H9 (cell line): ENCODE data around the gene INVS. TPM values are rescaled to one million over a fixed set of nuclear protein-coding genes. Genes with fewer than 3 reads are reported as not detected.

Experiments
- DNase-seq: peaks from one replicate; pipeline ENCODE4 v3.0.0-alpha.2; 2017
- H2AFZ ChIP-seq: one replicate; pipeline ENCODE4 v1.6.1; 2013; ENCODE audit warnings: mild to moderate bottlenecking, low read length, control low read depth, moderate library complexity
- H2AK5ac ChIP-seq: 2 replicates; pipeline ENCODE4 v1.6.1; 2013; ENCODE audit warnings: low read length, control low read depth, mixed read lengths; ENCODE audit not compliant: insufficient read length
- H2BK120ac ChIP-seq: one replicate; pipeline ENCODE4 v1.6.1; 2013; ENCODE audit warnings: low read depth, mild to moderate bottlenecking, low read length, control low read depth, inconsistent platforms; ENCODE audit not compliant: poor library complexity, severe bottlenecking
- H2BK12ac ChIP-seq: 2 replicates; pipeline ENCODE4 v1.6.1; 2013; ENCODE audit warnings: low read length, control low read depth, mixed read lengths, low read depth; ENCODE audit not compliant: insufficient read length
- H2BK15ac ChIP-seq: 2 replicates; pipeline ENCODE4 v1.6.1; 2013; ENCODE audit warnings: low read depth, low read length, control low read depth
- H2BK20ac ChIP-seq: one replicate; pipeline ENCODE4 v1.6.1; 2013; ENCODE audit warnings: low read depth, mild to moderate bottlenecking, low read length, control low read depth, inconsistent platforms; ENCODE audit not compliant: poor library complexity, severe bottlenecking
- H2BK5ac ChIP-seq: 2 replicates; pipeline ENCODE4 v1.6.1; 2013; ENCODE audit warnings: low read length, control low read depth, mixed read lengths; ENCODE audit not compliant: insufficient read length
- H3K14ac ChIP-seq: 2 replicates; pipeline ENCODE4 v1.6.1; 2013; ENCODE audit warnings: low read length, control low read depth; ENCODE audit not compliant: insufficient read depth
- H3K18ac ChIP-seq: 2 replicates; pipeline ENCODE4 v1.6.1; 2013; ENCODE audit warnings: low read depth, mild to moderate bottlenecking, mixed read lengths, low read length, control low read depth; ENCODE audit not compliant: insufficient read length
- H3K23ac ChIP-seq: 2 replicates; pipeline ENCODE4 v1.6.1; 2013; ENCODE audit warnings: low read length, control low read depth, mixed read lengths, low read depth; ENCODE audit not compliant: insufficient read length
- H3K23me2 ChIP-seq: 2 replicates; pipeline ENCODE4 v1.6.1; 2013; ENCODE audit warnings: low read depth, mild to moderate bottlenecking, mixed read lengths, low read length, control low read depth; ENCODE audit not compliant: insufficient read length, poor library complexity, severe bottlenecking
- H3K27ac ChIP-seq: 2 replicates; pipeline ENCODE4 v1.5.1; 2013; ENCODE audit warnings: low read length, control low read depth, mixed read lengths, low read depth; ENCODE audit not compliant: insufficient read length
- H3K27me3 ChIP-seq: 2 replicates; pipeline ENCODE4 v1.6.1; 2013; ENCODE audit warnings: low read length, control low read depth, inconsistent platforms; ENCODE audit not compliant: insufficient read depth
- H3K4ac ChIP-seq: 2 replicates; pipeline ENCODE4 v1.6.1; 2013; ENCODE audit warnings: low read depth, mild to moderate bottlenecking, control low read depth, inconsistent platforms, low read length, moderate library complexity
- H3K4me1 ChIP-seq: 2 replicates; pipeline ENCODE4 v1.6.1; 2013; ENCODE audit warnings: low read length, control low read depth, inconsistent platforms; ENCODE audit not compliant: insufficient read depth
- H3K4me2 ChIP-seq: 2 replicates; pipeline ENCODE4 v1.6.1; 2013; ENCODE audit warnings: low read length, control low read depth, mixed read lengths; ENCODE audit not compliant: insufficient read length, insufficient read depth
- H3K56ac ChIP-seq: 2 replicates; pipeline ENCODE4 v1.6.1; 2013; ENCODE audit warnings: low read depth, mild to moderate bottlenecking, mixed read lengths, low read length, control low read depth; ENCODE audit not compliant: insufficient read length
- H3K79me1 ChIP-seq: 2 replicates; pipeline ENCODE4 v1.6.1; 2013; ENCODE audit warnings: low read depth, mild to moderate bottlenecking, moderate library complexity, low read length, control low read depth, inconsistent platforms; ENCODE audit not compliant: insufficient read depth, poor library complexity, severe bottlenecking
- H3K79me2 ChIP-seq: 2 replicates; pipeline ENCODE4 v1.6.1; 2013; ENCODE audit warnings: low read length, control low read depth, inconsistent platforms; ENCODE audit not compliant: insufficient read depth
- H3K9ac ChIP-seq: 2 replicates; pipeline ENCODE4 v1.6.1; 2013; ENCODE audit warnings: low read length, control low read depth, mixed read lengths; ENCODE audit not compliant: insufficient read length; ENCODE audit errors: extremely low read depth
- H3K9me3 ChIP-seq: one replicate; pipeline ENCODE4 v1.6.1; 2013; ENCODE audit warnings: low read depth, low read length, inconsistent platforms; ENCODE audit not compliant: control insufficient read depth
- H3T11ph ChIP-seq: one replicate; pipeline ENCODE4 v1.6.1; 2013; ENCODE audit warnings: mild to moderate bottlenecking, low read length, control low read depth, inconsistent platforms
- H4K20me1 ChIP-seq: one replicate; pipeline ENCODE4 v1.6.1; 2013; ENCODE audit not compliant: control insufficient read depth, insufficient read length, insufficient read depth
- H4K5ac ChIP-seq: 2 replicates; pipeline ENCODE4 v1.6.1; 2013; ENCODE audit warnings: low read depth, mild to moderate bottlenecking, mixed read lengths, low read length, control low read depth; ENCODE audit not compliant: insufficient read length
- H4K8ac ChIP-seq: replicated peaks from 2 replicates; pipeline ENCODE4 v1.6.1; 2013; ENCODE audit warnings: low read length, control low read depth, mixed read lengths, low read depth; ENCODE audit not compliant: insufficient read length
- H4K91ac ChIP-seq: 2 replicates; pipeline ENCODE4 v1.6.1; 2013; ENCODE audit warnings: low read depth, mild to moderate bottlenecking, moderate library complexity, mixed read lengths, low read length, control low read depth; ENCODE audit not compliant: insufficient read length
- H3K27ac Mint-ChIP-seq, 3 experiments: 2 replicates in 2 of 3; 3 replicates in 1 of 3; pipeline ENCODE4 v1.8.0; 2020 to 2021; ENCODE audit warnings: mixed read lengths in 3 of 3, mild to moderate bottlenecking in 1 of 3, moderate library complexity in 1 of 3
- H3K27me3 Mint-ChIP-seq: 2 replicates; pipeline ENCODE4 v1.8.0; 2021; ENCODE audit warnings: low read depth, mild to moderate bottlenecking, moderate library complexity, mixed read lengths
- H3K36me3 Mint-ChIP-seq, 3 experiments: 2 replicates in 2 of 3; 3 replicates in 1 of 3; pipeline ENCODE4 v1.8.0; 2020 to 2021; ENCODE audit warnings: low read depth in 3 of 3, mixed read lengths in 3 of 3; ENCODE audit not compliant: insufficient read depth in 1 of 3
- H3K4me1 Mint-ChIP-seq, 2 experiments: 2 replicates each; pipeline ENCODE4 v1.8.0; 2020; ENCODE audit warnings: mixed read lengths in 2 of 2
- H3K4me3 Mint-ChIP-seq, 2 experiments: 2 replicates in 1 of 2; 3 replicates in 1 of 2; pipeline ENCODE4 v1.8.0; 2020 to 2021; ENCODE audit warnings: mild to moderate bottlenecking in 2 of 2, mixed read lengths in 2 of 2, moderate library complexity in 1 of 2
- H3K9me3 Mint-ChIP-seq, 2 experiments: 2 replicates in 1 of 2; 3 replicates in 1 of 2; pipeline ENCODE4 v1.8.0; 2020; ENCODE audit warnings: mild to moderate bottlenecking in 2 of 2, mixed read lengths in 2 of 2, moderate library complexity in 1 of 2
- total RNA-seq: library from RNA; stranded (reverse); gene quantifications from 2 replicates; pipeline ENCODE4 v1.2.1, GENCODE V29; 2021
- TF ChIP-seq, protein P1 (sequence below): fragments of 200-600 bp; sonication (generic); conservative IDR thresholded peaks from 3 replicates; pipeline ENCODE4 v1.8.0; 2021; ENCODE audit warnings: antibody characterized with exemption, mild to moderate bottlenecking

Gene INVS
- total RNA-seq, 1 experiment from 2014 or later = 7.5 TPM

DNA sequence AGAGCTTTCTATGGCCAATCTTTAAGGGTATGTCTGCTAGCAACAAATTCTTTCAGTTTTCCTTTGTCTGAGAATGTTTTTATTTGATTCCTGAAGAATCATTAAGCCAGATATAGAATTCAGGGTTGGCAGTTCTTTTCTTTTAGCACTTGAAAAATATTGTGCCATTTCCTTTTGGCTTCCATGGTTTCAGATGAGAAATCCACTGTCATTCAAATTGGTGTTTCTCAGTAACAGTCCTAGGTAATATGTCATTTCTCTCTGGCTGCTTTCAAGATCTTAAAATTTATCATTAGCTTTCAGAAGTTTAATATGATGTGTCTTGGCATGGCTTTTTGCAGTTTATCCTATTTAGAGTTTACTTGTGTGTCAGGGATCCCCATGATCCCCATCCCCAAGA lies 186.0 kb downstream of the INVS start:
- no peak overlapping the region for H3K4me3 Mint-ChIP-seq
- Histone ChIP-seq H2AK5ac (no peak overlapping the region), H2BK5ac (no peak overlapping the region), H3K23ac (no peak overlapping the region), H2BK20ac (no peak overlapping the region), H3K9me3 (no peaks in the 10 kb centered on the region), H2BK12ac (no peak overlapping the region), H3K79me2 (no peaks in the 10 kb centered on the region), H3K4me1 (no peaks in the 10 kb centered on the region), H3K4ac (no peak overlapping the region), H4K20me1 (no peaks in the 10 kb centered on the region), H2BK120ac (no peak overlapping the region), H4K91ac (no peak overlapping the region), H3K79me1 (no peaks in the 10 kb centered on the region), H3K56ac (no peak overlapping the region), H3K18ac (no peak overlapping the region), H3T11ph (no peak overlapping the region), H3K27ac (no peak overlapping the region), H3K23me2 (no peaks in the 10 kb centered on the region), H4K5ac (no peak overlapping the region), H4K8ac (no peak overlapping the region), H3K14ac (no peak overlapping the region), H2AFZ (no peak overlapping the region), H2BK15ac (no peak overlapping the region), H3K9ac (no peak overlapping the region), H3K27me3 (no peaks in the 10 kb centered on the region), H3K4me2 (no peak overlapping the region)
- peaks cover 38 to 51% (median 45%) of the 10 kb centered on the region in 3 experiments for H3K36me3 Mint-ChIP-seq
- no peak overlapping the region for H3K27ac Mint-ChIP-seq
- peaks cover 7 to 12% of the 10 kb centered on the region in 2 experiments; a peak in 2 of 5 replicates for H3K9me3 Mint-ChIP-seq
- H3K4me1 Mint-ChIP-seq = no peaks in the 10 kb centered on the region
- TF ChIP-seq, protein P1, sequence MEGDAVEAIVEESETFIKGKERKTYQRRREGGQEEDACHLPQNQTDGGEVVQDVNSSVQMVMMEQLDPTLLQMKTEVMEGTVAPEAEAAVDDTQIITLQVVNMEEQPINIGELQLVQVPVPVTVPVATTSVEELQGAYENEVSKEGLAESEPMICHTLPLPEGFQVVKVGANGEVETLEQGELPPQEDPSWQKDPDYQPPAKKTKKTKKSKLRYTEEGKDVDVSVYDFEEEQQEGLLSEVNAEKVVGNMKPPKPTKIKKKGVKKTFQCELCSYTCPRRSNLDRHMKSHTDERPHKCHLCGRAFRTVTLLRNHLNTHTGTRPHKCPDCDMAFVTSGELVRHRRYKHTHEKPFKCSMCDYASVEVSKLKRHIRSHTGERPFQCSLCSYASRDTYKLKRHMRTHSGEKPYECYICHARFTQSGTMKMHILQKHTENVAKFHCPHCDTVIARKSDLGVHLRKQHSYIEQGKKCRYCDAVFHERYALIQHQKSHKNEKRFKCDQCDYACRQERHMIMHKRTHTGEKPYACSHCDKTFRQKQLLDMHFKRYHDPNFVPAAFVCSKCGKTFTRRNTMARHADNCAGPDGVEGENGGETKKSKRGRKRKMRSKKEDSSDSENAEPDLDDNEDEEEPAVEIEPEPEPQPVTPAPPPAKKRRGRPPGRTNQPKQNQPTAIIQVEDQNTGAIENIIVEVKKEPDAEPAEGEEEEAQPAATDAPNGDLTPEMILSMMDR = no peak
- H3K27me3 Mint-ChIP-seq = no peaks in the 10 kb centered on the region
- DNase-seq = no peak
